Stimulated activated CD4-positive, alpha-beta T cell treated with anti-CD3 and anti-CD28 coated beads, Interleukin-2, amount 100 ng/mL, for 48 hours (primary cell): ENCODE results near the gene TRMT2A.

Experiments
- DNase-seq, 2 donors: peaks; one replicate each; pipeline ENCODE4 v3.0.0-alpha.2; 2020

The TRMT2A gene

DNA sequence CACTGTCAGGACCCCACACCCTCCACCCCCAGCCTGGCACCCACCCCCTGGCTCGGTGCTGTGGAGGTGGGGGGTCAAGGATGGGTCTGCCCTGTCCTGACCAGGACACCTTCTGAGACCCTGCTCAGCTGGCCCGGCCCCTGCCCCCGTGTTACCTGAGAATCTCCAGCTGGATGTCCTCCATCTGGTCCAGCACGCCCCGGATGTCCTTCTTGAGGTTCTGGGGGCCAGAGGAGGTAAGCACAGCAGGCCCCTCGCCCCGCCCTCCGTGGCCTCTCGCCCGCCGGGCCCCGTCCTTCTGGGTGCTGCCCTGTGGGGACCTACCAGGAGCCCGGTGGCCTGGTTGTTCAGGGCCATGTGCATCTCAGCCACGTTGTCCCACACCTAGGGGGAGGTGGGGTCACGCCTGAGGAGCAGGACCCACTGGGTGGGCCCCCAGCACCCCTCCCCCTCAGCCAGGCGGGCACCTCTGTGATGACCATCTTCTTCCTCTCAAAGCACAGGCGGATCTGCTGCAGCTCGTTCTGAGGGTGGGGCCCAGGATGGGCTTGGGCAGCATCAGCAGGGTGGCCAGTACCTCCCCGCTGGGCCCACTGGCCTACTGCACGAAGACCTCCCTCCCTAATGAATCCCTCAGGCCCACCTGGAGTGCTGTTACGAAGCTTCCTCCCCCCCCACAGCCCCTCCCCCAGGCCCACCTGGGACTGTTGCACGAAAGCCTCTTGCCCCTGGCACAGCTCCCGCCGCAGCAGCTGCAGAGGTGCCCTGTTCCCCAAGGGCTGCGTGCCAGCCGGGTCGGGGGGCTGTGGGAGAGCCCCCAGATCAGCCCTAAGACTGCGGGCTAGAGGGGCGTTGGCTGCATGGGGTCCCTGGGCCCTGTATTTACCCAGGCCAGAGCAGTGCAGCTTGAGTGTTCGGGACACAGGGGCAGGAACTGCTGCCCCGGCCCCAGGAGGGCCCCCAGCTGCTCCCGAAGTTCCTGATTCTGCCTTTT, 32.5 kb upstream of the TRMT2A start:
- DNase-seq = no peak

DNA sequence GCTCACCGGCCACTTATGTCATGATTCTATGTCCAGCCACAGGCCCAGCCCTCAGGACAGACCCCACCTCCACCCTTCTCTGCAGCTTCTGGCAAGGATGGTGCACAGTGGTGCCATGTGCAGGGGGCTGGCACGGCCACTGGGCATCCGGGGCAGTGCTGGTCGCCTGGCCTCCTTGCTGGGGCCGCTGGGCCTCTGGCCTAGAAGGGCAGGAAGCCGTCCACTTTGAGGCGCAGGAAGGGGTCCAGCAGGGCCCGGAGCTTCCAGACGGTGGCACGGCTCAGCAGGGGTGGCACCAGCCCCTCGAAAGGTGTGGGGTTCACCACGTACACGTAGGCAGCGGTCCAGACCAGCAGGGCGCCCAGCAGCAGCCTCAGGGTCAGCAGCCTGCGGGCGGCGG, 31.4 kb upstream of the TRMT2A start:
- no peak for DNase-seq

DNA sequence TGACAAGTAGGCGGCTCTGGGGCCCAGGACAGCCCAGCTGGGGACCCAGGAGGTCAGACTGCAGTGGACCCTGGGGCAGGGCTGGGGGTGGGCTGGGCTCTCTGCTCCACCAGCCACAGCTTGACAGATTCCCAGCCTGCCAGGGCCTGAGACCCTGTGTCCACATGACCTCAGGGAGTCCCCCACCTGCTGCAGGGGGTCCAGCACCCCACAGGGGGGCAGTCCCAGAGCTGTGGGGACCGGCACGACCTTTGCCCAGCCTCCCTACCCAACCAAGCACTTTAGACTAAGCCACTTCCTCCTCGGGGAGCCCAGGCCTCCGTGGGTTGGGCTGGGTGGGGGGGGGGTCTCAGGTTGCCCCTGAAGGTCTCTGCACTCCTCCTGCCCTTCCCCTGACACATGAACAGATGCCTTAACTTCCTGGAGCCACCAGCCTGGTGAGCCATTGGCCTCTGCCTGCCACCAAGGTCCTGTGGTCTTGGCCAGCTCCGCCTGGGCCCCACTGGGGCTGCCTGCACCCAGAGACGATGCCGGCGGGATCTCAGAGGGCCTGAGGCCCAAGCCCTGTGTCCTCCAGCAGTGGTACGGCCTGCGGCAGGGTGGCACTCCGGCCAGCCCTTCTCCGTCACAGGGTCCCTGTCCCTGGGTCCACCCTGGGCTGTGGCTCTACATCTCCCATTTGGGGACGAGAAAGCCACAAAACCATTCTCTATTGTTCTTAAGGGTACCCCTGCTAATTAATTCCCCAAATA, 30.4 kb upstream of the TRMT2A start:
- no peak for DNase-seq

DNA sequence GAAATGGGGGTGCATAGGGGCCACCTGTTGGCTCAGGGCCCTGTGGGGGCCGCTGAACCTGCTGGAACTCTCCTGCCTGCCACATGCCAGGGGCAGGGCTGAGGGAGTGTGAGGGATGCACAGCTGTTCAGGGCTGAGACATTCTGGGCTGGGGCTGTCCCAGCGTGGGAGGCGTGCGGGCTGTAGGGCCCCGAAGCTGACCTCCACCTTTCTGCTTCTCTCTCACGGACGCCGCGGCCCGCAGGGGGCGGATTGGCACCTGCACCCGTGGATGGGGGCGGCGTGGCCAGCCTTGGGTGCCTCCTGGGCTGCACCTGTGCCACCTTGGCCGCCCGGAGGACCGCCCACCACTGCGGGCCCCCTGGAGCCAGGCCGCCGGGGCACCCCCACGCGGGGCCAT, 29.8 kb upstream of the TRMT2A start:
- DNase-seq = no peak

DNA sequence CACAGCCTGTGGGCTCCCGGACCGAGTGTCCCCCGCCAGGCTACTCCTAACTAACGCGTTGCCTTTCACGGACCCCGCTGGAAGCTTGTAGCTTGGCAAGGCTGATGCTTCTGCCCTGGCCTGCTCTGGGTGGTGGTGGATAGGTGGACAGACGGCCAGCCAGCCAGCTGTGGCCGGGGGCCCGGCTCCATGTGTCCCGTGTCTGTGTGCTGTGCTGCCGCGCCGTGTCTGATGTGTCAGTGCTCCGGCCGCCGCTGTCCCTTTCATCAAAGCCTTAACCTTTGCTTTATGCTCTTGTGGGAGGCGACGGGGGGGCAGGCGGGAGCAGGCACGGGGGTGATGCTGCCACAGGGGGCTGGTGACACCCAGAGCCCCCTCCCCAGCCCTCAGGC, 28.8 kb upstream of the TRMT2A start:
- no peak for DNase-seq

DNA sequence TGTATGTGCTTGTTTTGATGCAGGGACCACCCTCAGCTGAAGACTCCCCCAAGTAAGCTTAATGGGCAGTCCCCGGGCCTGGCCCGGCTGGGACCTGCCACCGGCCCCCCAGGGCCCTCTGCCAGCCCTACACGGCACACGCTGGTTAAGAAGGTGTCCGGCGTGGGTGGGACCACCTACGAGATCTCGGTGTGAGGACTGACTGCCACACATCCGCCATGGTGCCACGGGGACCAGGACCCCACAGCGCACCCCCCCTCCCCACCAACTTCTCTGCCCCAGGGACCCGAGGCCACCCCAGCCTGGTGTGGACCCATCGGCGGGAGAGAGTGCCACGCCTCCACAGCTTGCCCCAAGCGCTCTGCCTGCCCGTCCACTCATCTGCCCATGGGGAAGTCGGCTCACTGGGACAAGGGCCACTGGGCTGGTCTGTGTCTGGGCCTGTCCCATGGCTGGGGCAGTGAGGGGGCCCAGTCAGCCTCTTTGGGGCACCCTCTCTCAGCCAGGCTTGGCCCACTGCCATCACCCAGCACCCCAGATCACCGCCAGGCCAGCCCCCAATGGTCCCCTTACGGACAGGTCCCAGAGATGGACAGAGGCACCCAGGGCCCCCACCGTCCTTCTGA, 28.3 kb upstream of the TRMT2A start:
- no peak for DNase-seq

DNA sequence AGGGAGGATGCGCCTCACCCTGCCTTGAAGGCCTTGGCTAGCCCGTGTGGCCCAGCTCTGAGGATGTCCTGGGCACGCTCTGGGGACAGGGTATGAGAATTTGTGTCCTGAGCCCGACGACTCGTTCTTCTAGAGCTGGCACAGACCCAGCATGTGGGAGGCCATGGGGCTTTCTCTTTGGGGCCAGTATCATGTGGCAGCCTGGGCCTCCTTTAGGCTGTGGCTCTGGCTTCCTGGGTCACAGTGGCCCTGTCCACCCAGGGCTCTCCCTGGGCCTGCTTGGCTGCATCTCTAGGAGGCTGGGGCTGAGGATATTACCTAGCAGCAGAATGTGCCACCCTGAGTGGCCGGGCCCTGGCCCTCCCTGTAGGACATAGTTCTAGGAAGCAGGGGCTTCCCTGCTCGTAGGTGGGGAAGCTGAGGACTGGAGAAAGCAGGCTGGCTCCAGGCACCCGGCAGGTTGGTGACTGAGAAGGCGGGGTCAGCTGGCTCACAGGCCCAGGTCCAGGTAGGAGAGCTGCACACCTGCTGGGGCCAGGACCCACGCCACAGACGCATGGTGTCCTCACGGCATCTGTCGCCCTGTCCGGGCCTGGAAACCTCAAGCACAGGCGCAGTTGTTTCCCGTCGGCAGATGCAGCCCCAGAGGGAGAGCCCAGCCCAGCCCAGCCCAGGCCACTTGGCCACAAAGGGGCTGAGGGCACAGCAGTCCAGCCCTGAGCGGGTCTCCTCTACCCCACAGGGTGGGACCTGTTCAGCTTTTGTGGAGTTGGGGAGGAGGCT, 27.0 kb upstream of the TRMT2A start:
- no peak for DNase-seq

DNA sequence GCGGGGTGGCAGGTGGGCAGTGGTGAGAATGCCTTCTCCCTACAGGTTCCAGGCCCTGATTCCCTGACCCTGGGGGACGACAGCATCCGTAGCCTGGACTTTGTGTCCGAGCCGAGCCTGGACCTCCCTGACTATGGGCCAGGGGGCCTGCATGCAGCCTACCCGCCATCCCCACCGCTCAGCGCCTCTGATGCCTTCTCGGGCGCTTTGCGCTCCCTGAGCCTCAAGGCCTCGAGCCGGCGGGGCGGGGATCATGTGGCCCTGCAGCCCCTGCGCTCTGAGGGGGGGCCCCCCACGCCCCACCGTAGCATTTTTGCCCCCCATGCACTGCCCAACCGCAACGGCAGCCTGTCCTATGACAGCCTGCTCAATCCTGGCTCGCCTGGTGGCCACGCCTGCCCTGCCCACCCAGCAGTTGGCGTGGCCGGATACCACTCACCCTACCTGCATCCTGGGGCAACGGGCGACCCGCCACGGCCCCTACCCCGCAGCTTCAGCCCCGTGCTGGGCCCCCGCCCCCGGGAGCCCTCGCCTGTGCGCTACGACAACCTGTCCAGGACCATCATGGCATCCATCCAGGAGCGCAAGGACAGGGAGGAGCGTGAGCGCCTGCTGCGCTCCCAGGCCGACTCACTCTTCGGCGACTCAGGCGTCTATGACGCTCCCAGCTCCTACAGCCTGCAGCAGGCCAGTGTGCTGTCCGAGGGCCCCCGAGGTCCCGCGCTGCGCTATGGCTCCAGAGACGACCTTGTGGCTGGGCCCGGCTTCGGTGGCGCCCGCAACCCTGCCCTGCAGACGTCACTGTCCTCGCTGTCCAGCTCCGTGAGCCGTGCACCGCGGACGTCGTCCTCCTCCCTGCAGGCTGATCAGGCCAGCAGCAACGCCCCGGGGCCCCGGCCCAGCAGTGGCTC, 25.9 kb upstream of the TRMT2A start:
- no peak for DNase-seq

DNA sequence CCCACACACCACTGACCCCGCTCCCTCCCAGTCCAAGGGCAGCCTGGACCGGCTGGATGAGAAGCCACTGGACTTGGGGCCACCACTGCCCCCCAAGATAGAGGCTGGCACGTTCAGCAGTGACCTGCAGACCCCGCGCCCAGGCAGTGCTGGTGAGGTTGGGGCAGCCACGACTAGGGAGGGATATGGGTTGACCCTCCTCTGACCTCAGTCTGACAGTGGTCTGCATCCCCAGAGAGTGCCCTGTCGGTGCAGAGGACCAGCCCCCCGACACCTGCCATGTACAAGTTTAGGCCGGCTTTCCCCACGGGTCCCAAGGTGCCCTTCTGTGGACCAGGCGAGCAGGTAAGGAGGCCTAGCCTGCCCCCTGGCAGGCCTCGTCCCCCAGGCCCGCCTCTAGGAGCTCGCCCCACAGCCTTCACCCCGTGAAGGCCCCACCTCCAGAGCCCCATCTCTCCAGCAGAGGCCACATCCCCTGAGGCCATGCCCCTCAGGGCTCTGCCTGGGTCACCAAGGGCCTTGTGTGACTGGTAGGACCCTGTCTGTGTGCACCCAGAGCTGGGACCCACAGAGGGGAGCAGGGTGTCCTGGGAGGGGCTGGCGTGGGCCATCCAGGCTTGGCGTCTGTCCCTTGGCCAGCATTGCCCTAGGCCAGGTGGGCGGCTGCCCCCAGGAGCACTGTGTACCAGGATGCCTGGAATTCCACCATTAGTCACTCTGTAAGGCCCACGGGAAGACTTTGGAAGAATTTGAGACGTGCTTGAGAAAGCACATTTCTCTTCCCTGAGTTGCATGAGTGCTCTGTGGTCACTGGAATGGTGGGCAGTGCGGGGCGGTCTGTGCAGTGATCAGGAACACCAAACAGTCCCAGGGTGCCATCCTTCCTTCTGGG, 24.4 kb upstream of the TRMT2A start:
- no peak for DNase-seq

DNA sequence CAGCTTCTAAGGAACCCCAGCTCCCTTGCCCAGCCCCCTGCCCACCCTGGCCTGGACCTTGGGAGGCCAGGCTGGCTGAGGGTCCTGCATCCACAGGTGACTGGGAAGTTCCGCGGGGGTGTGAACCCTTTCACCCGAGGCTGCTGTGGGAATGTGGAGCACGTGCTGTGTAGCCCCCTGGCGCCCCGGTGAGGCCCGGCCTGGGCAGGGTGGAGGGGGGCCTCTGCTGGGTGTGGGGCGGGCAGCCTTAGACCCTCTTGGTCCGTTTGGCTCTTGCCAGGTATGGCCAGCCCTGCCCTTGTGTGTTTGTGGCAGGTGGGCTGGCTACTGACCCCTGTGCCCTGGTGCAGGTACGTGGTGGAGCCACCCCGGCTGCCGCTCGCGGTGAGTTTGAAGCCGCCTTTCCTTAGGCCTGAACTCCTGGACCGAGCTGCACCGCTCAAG, 23.5 kb upstream of the TRMT2A start:
- no peak for DNase-seq

DNA sequence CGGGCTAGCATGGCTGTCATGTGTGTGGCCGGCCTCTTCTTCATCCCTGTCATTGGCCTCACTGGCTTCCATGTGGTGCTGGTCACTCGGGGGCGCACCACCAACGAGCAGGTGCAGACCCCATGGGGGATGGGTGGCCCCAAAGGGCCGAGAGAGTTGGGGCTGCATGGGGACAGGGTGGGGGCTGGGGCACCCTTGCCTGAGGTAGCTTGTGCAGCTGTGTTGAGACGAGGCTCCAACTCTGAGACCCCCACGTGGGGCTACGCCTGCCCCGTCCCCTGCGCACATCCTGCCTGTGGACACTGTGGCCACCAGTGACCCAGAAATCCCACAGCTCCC, 23.1 kb upstream of the TRMT2A start:
- DNase-seq = no peak

DNA sequence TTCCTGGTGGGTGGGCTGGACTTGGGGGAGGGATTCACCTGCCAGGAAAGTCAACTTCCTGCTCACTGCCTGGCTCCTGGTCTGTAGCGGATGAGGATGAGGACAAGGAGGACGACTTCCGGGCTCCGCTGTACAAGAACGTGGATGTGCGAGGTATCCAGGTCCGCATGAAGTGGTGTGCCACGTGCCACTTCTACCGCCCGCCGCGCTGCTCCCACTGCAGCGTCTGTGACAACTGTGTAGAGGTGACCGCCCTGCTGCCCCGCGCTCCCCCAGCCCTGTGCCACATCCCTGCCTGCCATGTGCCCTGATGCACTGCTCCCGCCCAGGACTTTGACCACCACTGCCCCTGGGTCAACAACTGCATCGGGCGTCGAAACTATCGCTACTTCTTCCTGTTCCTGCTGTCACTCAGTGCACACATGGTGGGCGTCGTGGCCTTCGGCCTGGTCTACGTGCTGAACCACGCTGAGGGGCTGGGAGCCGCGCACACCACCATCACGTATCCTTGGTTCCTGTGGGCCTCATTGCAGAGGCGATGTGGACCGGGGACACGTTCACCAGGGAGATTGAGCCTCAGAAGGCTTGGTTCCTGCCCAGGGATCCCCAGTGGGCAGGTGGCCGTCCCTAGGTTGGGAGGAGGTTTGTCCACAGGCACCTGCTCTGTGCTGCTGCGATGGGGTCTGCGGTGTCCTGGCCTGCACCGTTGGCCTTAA, 22.5 kb upstream of the TRMT2A start:
- DNase-seq = no peak

DNA sequence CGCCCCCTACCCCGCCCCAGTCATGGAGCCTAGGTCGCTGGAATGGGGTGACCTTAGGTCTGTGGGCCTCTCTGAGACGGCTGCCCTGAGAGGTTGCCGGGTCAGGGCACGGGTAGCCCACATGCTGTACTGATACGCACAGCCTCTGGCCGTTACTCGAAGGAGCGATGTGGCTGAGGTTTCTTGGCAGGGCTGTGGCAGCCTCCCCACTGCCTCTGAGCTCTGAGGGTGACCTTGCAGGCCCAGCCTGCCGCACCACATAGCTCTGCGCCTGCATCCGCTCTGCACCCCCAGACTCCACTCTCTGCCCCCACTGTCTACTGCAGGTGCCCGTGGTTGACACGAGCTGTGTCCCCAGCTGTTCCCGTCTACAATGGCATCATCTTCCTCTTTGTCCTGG, 21.8 kb upstream of the TRMT2A start:
- no peak for DNase-seq

DNA sequence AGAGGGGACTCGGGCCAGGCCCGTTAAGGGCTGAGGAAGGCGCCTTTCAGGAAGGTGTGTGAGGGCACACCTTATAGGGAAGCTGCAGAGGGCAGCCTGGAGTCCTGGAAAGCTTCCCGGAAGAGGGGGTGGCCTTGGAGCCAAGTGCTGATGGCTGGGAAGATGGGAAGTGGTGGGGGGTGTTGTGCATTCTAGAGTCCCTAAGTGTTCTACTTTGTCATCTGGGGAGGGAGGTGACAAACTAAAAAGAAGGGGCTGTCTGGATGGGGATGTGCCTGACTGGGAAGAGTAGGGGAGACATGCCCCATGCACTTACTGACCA, 21.4 kb upstream of the TRMT2A start:
- DNase-seq = no peak

DNA sequence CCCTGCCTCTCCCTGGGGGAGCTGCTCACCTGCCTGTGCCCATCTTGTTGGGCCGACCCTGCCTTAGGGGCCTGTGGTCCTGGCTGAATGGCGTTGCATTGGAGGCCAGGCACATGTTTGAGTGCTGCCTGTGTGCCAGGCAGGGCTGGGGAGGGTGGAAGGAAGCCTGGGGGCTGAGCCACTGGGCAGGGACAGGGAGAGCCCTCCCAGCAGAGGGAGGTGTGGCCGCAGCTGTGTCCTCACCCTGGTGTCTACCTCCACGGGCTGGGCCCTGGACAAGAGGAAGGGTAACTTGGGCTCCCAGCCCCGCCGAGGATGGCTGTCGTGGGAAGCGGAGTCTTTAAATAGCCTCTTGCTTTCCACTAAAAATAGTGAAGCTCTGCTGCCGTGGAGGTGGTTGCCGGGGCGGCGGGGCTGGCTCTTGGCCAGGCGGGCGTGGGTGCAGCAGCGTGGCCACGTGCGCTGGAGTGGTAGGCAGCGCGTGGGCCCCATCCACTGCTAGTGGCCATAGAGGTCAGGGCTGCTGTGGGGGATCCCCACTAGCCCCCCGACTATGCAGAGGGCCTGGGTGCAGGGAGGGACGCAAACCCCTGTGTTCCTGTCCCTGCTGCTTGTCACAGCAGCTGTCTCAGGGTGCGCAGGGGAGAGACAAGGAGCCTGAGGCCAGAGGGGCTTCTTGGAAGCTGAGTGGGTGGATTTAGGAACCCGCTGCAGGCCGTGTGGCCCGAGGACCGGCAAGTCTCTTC, 20.8 kb upstream of the TRMT2A start:
- DNase-seq = no peak

DNA sequence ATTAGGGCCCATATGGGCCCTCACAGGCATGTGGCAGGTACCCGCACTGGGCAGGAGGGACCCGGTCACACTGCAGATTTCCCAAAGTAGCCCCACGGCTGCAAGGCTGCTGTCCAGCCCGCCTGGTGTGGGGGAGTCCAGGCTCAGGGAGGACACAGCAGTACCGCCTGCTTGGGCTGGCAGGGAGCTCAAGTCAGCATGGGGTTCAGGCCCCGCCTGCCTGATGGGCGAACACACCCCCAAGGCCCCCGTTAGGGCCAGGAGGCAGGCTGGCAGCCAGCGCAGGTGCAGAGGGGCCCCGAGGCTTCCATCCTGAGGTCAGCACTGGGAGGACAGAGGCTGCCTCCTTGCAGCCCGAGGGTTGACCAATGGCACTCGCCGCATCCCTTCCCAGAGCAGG, 20.1 kb upstream of the TRMT2A start:
- DNase-seq = no peak

DNA sequence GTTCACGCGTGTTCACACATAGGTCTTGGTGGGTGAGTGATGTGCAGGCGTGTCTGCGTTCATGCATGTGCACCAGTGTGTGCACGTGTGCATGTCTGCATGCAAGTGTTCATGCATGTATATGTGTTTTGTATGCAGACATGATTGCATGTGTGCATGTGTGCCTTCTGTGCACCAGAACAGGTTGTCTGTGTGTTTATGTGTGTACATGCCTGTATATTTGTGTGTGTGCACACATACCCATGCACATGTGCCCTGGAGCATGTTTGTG, 19.5 kb upstream of the TRMT2A start:
- DNase-seq = no peak

DNA sequence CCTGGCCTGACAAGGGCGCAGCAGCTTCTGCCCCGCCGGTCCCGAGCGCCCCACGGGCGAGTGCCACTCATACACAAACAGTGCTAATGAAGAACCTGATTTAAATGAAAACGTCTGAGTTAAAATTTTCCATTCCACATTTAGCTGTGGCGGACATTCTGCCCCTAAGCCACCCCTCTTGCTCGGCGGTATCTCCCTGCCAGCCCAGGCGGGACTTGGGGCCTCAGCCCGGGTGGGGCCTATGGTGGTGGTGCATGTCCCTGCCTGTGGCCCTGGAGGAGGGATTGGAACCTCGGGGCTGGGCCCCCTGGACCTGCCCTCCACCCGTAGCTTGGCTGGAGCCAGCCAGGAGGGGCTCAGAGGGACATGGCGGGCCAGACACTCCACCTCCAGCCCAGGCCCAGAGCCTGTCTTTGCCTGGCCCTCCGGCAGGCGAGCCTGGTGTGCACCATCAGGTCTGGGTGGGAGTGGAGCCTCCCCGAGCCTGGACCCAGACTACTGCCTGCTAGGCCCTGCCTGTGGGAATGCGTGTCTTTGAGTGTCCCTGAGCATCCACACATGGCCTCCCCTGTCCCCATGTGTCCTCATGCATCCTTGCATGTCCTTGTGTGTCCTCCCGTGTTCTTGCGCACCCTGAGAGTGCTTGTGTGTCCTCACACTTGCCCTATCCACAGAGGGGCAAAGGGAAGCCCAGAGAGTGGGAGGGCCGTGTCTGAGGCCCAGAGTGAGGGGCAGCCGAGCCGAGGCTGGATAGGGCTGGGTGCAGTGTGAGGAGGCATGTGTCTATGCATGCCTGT, 19.0 kb upstream of the TRMT2A start:
- no peak for DNase-seq

DNA sequence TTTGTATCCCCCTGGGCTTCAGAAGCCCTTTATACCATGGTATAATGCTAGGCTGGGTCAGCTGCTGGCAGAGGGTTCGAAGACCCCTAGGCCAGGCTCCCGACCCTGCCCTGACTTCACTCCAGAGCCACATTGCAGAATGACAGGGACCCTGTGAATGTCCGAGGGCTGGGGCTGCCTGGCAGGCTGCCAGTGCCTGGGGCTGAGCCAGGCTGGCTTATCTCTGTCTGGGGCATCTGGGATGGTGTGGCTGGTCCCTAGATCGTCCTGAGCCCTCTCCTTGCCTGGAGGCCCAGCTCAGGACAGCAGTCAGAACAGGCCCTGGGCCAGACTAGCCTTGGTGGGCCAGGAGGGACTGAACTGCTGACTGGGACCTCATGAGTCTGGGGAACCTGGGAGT, 18.2 kb upstream of the TRMT2A start:
- DNase-seq = no peak
